Measurements from ENCODE around the gene LEF1.

LEF1 gene

GRCh38 chr4:108168671-108169523, at the start of gene LEF1:
Gene LEF1 (minus strand): TSS chr4:108168932. CDS start chr4:108167767, 1,165 bp downstream.
- peak; percentile 64 to 71 for DNase-seq (ENCODE audit: low read depth in 2 of 2)

DNA sequence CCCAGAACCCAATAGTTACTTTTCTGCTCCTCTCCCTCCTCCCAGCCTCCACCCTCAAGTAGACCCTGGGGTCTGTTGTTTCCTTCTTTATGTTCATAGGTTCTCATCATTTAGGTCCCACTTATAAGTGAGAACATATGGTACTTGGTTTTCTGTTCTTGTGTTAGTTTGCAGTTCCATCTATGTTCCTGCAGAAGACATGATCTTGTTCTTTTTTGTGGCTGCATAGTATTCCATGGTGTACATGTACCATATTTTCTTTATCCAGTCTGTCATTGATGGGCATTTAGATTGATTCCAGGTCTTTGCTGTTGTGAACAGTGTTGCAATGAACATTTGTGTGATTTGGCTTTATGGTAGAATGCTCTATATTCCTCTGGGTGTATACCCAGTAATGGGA, 47.8 kb upstream of the LEF1 start:
- DNase-seq (ENCODE audit: low read depth in 2 of 2): no peak

DNA sequence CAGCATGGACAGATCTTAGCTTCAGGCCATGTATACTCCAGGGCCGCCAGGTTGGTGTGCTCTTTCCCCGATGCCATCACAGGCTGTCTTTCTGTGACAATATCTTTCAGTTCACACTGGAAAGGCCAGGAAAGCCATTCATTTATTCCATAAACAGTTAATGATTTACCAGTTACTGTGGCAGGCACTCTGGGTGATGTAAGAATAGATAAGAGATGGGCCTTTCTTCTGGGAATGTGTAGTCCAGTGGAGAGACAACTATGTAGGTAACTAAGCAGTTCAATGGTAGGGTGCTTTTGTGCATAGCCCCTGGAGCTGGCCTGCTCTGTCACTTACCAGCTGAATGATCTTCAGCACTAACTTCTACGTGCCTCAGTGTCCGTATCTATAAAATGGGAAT, 46.3 kb upstream of the LEF1 start:
- DNase-seq (ENCODE audit: low read depth in 2 of 2): no peak

DNA sequence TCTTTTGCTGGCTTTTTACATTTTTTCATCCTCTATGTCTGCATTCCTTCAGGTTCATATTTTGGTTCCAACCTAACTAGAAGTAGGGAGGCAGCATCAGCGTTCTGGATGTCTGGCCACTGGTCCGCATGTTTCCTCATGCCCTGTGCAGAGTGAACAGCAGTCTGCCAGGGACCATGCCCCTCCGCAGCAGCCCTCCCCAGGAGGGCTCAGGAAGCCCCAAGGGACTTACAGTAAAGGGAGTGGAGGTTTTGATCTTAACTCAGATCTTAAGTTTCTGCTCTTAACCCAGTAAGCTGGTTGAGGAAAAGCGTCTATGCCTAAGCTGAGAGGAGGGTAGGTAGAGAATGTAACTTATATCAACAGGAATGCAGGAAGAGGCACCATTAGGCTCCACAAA, 45.0 kb upstream of the LEF1 start:
- no peak for DNase-seq (ENCODE audit: low read depth in 2 of 2)

DNA sequence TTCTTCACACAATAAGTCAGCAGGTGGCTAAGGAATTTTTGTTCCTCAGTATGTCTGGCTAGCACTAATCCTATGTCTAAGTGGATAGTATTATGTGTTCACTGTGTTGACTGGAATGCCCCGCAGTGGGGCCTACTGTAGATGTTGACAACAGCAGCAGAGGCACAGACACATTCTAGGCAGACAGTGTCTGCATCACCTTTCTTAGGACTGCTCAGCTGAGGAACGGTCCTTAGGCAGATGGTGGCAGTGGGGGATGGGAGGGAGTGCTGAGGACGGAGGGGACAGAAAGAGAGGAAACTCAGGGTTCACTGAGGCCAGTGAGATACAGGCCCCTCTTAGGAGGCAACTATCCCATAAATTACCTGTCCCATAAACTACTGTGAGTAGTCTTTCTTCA, 44.6 kb upstream of the LEF1 start:
- no peak for DNase-seq (ENCODE audit: low read depth in 2 of 2)

GRCh38 chr4:108210989-108211835, 42.5 kb upstream of the LEF1 start:
- DNase-seq (ENCODE audit: low read depth in 2 of 2): no peak

- no peak for DNase-seq (ENCODE audit: low read depth in 2 of 2)
These were observed 40.8 kb upstream of the LEF1 start for GRCh38 chr4:108209489-108209888.

DNA sequence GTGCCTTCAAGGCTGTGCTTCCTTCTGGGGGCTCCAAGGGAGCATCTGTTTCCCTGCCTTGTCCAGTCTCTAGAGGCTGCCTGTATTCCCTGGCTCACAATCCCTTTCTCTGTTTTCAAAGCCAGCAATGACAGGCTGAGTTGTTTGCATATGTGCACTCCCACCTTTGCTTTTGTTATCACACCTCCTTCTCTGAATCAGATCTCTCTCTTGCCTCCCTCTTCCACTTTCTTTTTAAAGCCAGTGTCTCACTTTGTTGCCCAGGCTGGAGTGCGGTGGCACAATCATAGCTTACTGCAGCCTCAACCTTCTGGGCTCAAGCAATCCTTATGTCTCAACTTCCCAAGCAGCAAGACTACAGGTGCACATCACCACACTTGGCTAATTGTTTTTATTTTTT, 37.1 kb upstream of the LEF1 start:
- DNase-seq (ENCODE audit: low read depth in 2 of 2): peak; percentile 2 to 3

GRCh38 chr4:108204518-108204917, 35.8 kb upstream of the LEF1 start:
- no peak for DNase-seq (ENCODE audit: low read depth in 2 of 2)

DNA sequence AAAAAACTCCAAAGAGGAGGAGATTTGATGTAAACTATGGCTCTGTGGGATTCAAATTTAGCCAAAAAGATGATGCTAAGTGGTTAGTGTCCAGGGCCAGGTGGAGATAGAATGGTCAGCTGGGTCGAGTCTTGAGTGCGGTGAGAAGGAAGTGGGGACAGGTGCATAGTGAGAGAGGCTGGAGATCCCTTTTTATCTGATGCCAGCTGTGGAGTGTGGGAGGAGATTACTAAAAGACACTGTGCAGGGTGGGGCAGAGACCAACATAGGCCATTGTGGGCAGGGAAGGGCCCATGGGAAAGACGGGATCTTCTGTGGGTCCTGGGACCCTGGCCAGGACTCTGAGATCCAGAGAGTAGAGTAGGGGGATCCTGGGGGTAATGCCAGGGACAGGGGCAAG, 34.6 kb upstream of the LEF1 start:
- DNase-seq (ENCODE audit: low read depth in 2 of 2): no peak

GRCh38 chr4:108201774-108202173, 33.0 kb upstream of the LEF1 start:
- no peak for DNase-seq (ENCODE audit: low read depth in 2 of 2)

DNA sequence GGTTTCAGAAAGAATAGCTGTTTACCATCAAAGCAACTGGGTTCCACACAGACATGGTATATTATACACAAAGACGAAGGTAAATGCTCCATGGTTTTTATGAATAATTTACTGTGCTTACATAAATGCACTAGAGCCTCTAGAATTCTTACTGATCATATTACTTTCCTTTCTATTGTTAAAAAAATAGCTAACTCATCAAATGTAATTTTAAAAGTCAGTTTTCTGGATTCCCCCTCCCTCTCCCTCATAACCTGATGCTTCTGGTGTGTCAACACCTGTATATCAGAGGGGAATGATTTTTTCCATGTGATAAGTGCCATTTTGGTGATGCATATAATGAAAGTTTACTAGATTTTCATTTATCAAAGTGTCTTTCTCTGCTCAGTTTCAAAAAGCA, 31.1 kb upstream of the LEF1 start:
- DNase-seq (ENCODE audit: low read depth in 2 of 2): no peak

- DNase-seq (ENCODE audit: low read depth in 2 of 2): no peak
These were observed 25.3 kb upstream of the LEF1 start for GRCh38 chr4:108193886-108194672.

- DNase-seq (ENCODE audit: low read depth in 2 of 2): no peak
These were observed 24.2 kb upstream of the LEF1 start for GRCh38 chr4:108192935-108193334.

- no peak for DNase-seq (ENCODE audit: low read depth in 2 of 2)
These were observed 23.3 kb upstream of the LEF1 start for GRCh38 chr4:108192056-108192455.

DNA sequence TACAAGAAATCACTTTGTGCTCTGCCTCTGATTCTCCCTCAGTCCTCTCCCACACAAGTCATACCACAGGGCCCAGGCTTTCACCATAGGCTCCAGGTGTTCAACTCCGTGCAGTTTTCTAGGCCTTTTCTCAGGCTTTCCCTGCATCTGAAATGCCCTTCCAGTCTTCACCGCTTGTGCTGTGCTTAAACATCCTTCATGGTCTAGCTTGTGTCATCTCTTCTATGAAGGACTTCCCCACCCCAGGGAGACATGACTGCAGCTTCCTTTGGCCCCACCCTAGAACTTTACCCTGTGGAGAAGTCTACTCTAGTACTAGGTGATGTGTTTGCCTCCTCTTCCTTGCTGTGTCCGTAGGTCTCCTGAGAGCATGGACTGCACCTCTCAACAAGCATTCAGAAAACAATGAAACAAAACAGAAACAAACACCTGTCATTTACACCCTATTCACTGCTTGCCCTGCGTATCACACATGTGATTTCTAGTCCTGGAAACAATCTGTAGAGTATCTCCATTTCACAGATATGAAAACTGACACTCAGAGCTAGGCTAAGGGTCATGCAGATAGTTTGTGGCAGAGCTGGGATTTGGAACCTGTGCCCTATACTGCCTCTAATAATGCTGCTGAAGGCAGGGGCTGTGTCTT, 22.7 kb upstream of the LEF1 start:
- DNase-seq (ENCODE audit: low read depth in 2 of 2): no peak

- no peak for DNase-seq (ENCODE audit: low read depth in 2 of 2)
These were observed 20.0 kb upstream of the LEF1 start for GRCh38 chr4:108188770-108189169.

GRCh38 chr4:108185252-108185651, 16.5 kb upstream of the LEF1 start:
- no peak for DNase-seq (ENCODE audit: low read depth in 2 of 2)

DNA sequence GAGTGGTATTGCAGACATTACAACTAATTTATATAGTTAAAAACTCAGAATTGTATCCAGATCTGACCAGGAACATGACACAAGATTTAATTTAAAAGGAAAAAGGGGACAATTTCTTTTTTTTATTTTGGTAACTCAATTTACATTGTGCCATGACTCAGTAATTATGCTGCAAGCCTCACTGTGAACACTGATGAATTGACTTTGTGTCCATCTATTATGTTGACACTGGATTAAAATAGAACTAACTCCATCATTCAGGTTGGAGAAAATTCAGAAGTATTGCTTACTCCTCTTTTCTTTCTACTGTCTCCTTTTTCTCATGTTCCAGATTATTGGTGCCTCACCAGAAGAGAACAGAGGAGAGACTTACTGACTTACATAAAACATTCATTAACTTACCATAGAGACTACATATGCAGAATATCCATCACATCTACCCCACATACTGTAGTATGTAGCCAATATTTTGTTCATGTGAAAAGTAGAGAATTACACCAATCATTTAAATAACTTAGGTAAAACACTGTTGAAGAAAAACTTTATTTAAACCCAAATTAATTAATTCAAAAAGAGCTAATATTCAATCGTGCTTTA, 15.8 kb upstream of the LEF1 start:
- DNase-seq (ENCODE audit: low read depth in 2 of 2): no peak

DNA sequence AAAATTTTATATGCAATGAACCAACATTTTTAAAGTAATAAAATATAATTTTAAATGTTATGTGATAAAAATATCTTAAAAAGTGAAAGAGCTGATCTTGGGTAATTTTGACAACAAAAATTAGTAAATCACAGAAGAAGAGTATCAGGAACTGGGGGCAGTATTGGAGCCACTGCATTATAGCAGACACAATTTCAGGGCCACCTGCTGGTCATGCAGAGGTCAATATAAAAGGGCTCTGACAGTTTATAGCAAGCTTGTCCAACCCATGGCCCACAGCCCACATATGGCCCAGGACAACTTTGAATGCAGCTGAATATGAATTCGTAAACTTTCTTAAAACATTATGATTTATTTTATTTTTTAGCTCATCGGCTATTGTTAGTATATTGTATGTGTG, 13.0 kb upstream of the LEF1 start:
- DNase-seq (ENCODE audit: low read depth in 2 of 2): no peak

DNA sequence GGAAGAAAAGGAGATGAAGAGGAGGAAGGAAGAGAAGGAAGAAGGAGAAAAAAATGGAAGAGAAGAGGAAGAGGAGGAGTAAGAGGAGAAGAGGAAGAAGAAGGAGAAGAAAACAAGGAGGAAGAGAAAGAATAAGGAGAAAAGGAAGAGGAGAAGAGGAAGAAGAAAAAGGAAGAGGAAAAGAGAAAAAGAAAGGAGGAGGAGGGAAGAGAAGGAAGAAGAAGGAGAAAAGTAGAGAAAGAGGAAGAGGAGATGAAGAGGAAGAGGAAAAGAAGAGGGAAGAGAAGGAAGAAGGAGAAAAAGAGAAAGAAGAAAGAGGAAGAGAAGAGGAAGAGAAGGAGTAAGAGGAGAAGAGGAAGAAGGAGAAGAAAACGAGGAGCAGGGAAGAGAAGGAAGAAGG, 11.8 kb upstream of the LEF1 start:
- no peak for DNase-seq (ENCODE audit: low read depth in 2 of 2)

Data from stimulated activated CD4-positive, alpha-beta T cell treated with anti-CD3 and anti-CD28 coated beads, Interleukin-15, amount 100 ng/mL, for 48 hours (primary cell).